PC-3 (cell line): ENCODE measurements around the gene CHD3. TPM values are rescaled to one million over a fixed set of nuclear protein-coding genes. Genes with fewer than 3 reads are reported as not detected.
A peak's percentile ranks its signal among the peaks of the same experiment; 100 is the strongest.

Source experiments
- ATAC-seq: fragments of 200-7000 bp; cut with Tn5 transposase; 2 replicates; pipeline ENCODE4 v1.9.1; 2020; ENCODE audit warnings: mild to moderate bottlenecking, moderate library complexity
- BruUV-seq: library from RNA; stranded (reverse); fragments of 400-500 nt; replicated peaks from 2 replicates; lab custom pipeline; 2021; lab: Mats Ljungman, UMichigan
- CTCF ChIA-PET: fragments of 300-600 bp; sonication (Branson Sonifier 250); formaldehyde crosslinking; loops from one replicate; lab custom pipeline; 2022; ENCODE audit warnings: antibody characterized with exemption; lab: Charles Lee
- POLR2A ChIA-PET: fragments of 300-600 bp; sonication (Branson Sonifier 250); formaldehyde crosslinking; loops from one replicate; lab custom pipeline; 2022; ENCODE audit warnings: antibody characterized with exemption; ENCODE audit not compliant: unreplicated experiment; lab: Charles Lee
- DNase-seq: peaks from one replicate; pipeline ENCODE4 v3.0.0-alpha.2; 2015
- H2AFZ ChIP-seq: fragments of 300-600 bp; sonication (generic); 2 replicates; pipeline ENCODE4 v1.6.0; 2016; ENCODE audit warnings: antibody characterized with exemption, low read length
- H3F3A ChIP-seq: fragments of 300-600 bp; sonication (generic); one replicate; pipeline ENCODE4 v1.6.0; 2017; ENCODE audit warnings: antibody characterized with exemption, low read length, control low read depth, mild to moderate bottlenecking; ENCODE audit not compliant: unreplicated experiment
- H3K27ac ChIP-seq: fragments of 300-600 bp; sonication (generic); 2 replicates; pipeline ENCODE4 v1.5.1; 2016; ENCODE audit warnings: mild to moderate bottlenecking, low read length
- H3K27me3 ChIP-seq: fragments of 300-600 bp; sonication (generic); 2 replicates; pipeline ENCODE4 v1.6.1; 2016; ENCODE audit warnings: low read length, mixed read lengths
- H3K36me3 ChIP-seq: fragments of 300-600 bp; sonication (generic); 2 replicates; pipeline ENCODE4 v1.6.1; 2016; ENCODE audit warnings: low read depth, mixed run types, low read length, mixed read lengths
- H3K4me1 ChIP-seq: fragments of 300-600 bp; sonication (generic); 2 replicates; pipeline ENCODE4 v1.5.1; 2016; ENCODE audit warnings: low read length; ENCODE audit not compliant: insufficient read depth
- H3K4me2 ChIP-seq: fragments of 300-600 bp; sonication (generic); 2 replicates; pipeline ENCODE4 v1.6.0; 2016; ENCODE audit warnings: low read length
- H3K4me3 ChIP-seq: fragments of 300-600 bp; sonication (generic); 2 replicates; pipeline ENCODE4 v1.5.1; 2016; ENCODE audit warnings: mild to moderate bottlenecking, low read length, mixed read lengths
- H3K79me2 ChIP-seq: fragments of 300-600 bp; sonication (generic); 2 replicates; pipeline ENCODE4 v1.6.1; 2017; ENCODE audit warnings: low read length, mixed read lengths
- H3K9ac ChIP-seq: fragments of 300-600 bp; sonication (generic); 2 replicates; pipeline ENCODE4 v1.6.0; 2016; ENCODE audit warnings: mild to moderate bottlenecking, low read length
- H3K9me2 ChIP-seq: fragments of 300-600 bp; sonication (generic); replicated peaks from 2 replicates; pipeline ENCODE4 v1.6.1; 2016; ENCODE audit warnings: mixed run types, low read length, mixed read lengths
- H3K9me3 ChIP-seq: fragments of 300-600 bp; sonication (generic); 2 replicates; pipeline ENCODE4 v1.6.1; 2016; ENCODE audit warnings: low read length, mixed read lengths
- H4K20me1 ChIP-seq: fragments of 300-600 bp; sonication (generic); 2 replicates; pipeline ENCODE4 v1.6.1; 2016; ENCODE audit warnings: low read length, mixed read lengths
- CTCF ChIP-seq: fragments of 300-600 bp; sonication (generic); conservative IDR thresholded peaks from 2 replicates; pipeline ENCODE4 v1.5.1; 2017; ENCODE audit warnings: antibody characterized with exemption, low read depth, mild to moderate bottlenecking, low read length
- EZH2 ChIP-seq: fragments of 300-600 bp; sonication (generic); IDR thresholded peaks from one replicate; pipeline ENCODE4 v1.6.1; 2017; ENCODE audit warnings: antibody characterized with exemption, mild to moderate bottlenecking, low read length; ENCODE audit not compliant: unreplicated experiment
- EZH2phosphoT487 ChIP-seq: fragments of 300-600 bp; sonication (generic); IDR thresholded peaks from 2 replicates; pipeline ENCODE4 v1.6.1; 2018; ENCODE audit warnings: mild to moderate bottlenecking, antibody characterized with exemption, low read length, borderline replicate concordance
- intact Hi-C: fragments of 100-400 bp; cut with micrococcal nuclease; formaldehyde crosslinking; loops from 2 replicates; pipeline ENCODE4 v1.9.0; 2023
- total RNA-seq: library from RNA; depleted of rRNA; stranded (reverse); fragments of >200 nt; gene quantifications from 2 replicates; pipeline ENCODE4 v1.2.3, GENCODE V29; 2014

Gene CHD3
- total RNA-seq, 1 experiment from 2014 or later: 102 TPM

GRCh38 chr17:7850701-7851437 is 37.7 kb upstream of the CHD3 start:
- TF ChIP-seq CTCF (no peak), EZH2phosphoT487 (no peak), EZH2 (no peak)
- CTCF ChIA-PET: interaction anchor here (0.6 to 0.7 kb wide), 2 partner anchors 26 to 161 kb away, joined by 3 read pairs; no protein-coding TSS in a partner anchor
- no peak overlapping the region for H3K9ac ChIP-seq
- H2AFZ ChIP-seq: no peak overlapping the region
- no peaks in the 10 kb centered on the region for H4K20me1 ChIP-seq
- no peaks in the 10 kb centered on the region for H3K9me2 ChIP-seq
- no peak for ATAC-seq
- no peaks in the 10 kb centered on the region for H3F3A ChIP-seq
- peak overlapping the region; percentile 62 for H3K4me2 ChIP-seq
- peaks cover 14% of the 10 kb centered on the region for H3K4me1 ChIP-seq
- peak overlapping the region; percentile 43 for H3K4me3 ChIP-seq
- DNase-seq: no peak
- no peaks in the 10 kb centered on the region for H3K27me3 ChIP-seq
- intact Hi-C loops: loop anchor here (1.0 kb wide), 1 partner anchor 29 kb away; no protein-coding TSS in a partner anchor
- BruUV-seq: no TSS peak
- peaks cover 8% of the 10 kb centered on the region; the same call in 1 of the 2 replicates for H3K36me3 ChIP-seq
- POLR2A ChIA-PET: interaction anchor here (0.6 kb wide), 1 partner anchor 17 kb away, joined by 4 read pairs; the partner anchor contains the start of gene KDM6B
- H3K9me3 ChIP-seq: no peaks in the 10 kb centered on the region
- H3K27ac ChIP-seq: no peak overlapping the region
- peaks cover 8% of the 10 kb centered on the region; the same call in 1 of the 2 replicates for H3K79me2 ChIP-seq

- TF ChIP-seq CTCF: peak; percentile 74
- TF ChIP-seq EZH2: no peak
- no peaks in the 10 kb centered on the region for H3F3A ChIP-seq
- DNase-seq: peak; percentile 87
- H3K4me3 ChIP-seq: peak overlapping the region; percentile 43
- peaks cover 16% of the 10 kb centered on the region for H3K79me2 ChIP-seq
- no TSS peak for BruUV-seq
- H3K4me1 ChIP-seq: peaks cover 18% of the 10 kb centered on the region
- peak overlapping the region; percentile 62 for H3K4me2 ChIP-seq
- H3K27ac ChIP-seq: no peak overlapping the region
- intact Hi-C loops: loop anchor here (1.0 kb wide), 1 partner anchor 29 kb away; no protein-coding TSS in a partner anchor
- no peaks in the 10 kb centered on the region for H3K9me3 ChIP-seq
- peak; percentile 85 for ATAC-seq
- H2AFZ ChIP-seq: no peak overlapping the region
- POLR2A ChIA-PET: no interaction called here
- H3K9ac ChIP-seq: no peak overlapping the region
- CTCF ChIA-PET: interaction anchor here (0.6 to 0.7 kb wide), 2 partner anchors 27 to 161 kb away, joined by 3 read pairs; no protein-coding TSS in a partner anchor
- peaks cover 8% of the 10 kb centered on the region; the same call in 1 of the 2 replicates for H3K36me3 ChIP-seq
- H3K27me3 ChIP-seq: no peaks in the 10 kb centered on the region
- H4K20me1 ChIP-seq: no peaks in the 10 kb centered on the region
- H3K9me2 ChIP-seq: no peaks in the 10 kb centered on the region
Measured at GRCh38 chr17:7851438-7852261, 36.9 kb upstream of the CHD3 start.
